ENCODE measurements around the gene IGFLR1. TPM values are rescaled to one million over a fixed set of nuclear protein-coding genes. Genes with fewer than 3 reads are reported as not detected.

Gene IGFLR1
- total RNA-seq, 1 donor, result 0.72 TPM

DNA sequence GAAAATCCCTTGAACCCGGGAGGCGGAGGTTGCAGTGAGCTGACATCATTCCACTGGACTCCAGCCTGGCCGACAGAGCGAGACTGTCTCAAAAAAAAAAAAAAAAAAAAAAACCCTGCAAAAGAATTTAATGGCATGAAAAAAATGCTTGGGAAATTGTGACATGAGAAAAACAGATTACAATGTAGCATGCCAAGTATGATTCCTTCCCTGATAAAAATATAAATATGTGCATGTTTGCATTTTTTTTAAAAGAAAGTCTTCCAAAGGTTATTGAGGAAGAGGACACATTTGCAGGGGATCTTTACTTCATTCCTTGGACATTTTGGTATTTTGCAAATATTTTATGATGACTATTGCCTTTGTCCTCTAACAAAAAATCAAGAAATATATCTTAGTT, 52.4 kb downstream of the IGFLR1 start:
- Histone ChIP-seq H3K4me1 (ENCODE audit: insufficient read depth, low read length) (no peaks in the 10 kb centered on the region), H3K4me3 (ENCODE audit: insufficient read depth, low read length) (no peak overlapping the region), H3K4me2 (ENCODE audit: insufficient read depth, low read length) (no peak overlapping the region), H4K20me1 (ENCODE audit: insufficient read depth, low read length) (no peaks in the 10 kb centered on the region), H3K36me3 (ENCODE audit: insufficient read depth, low read length) (no peaks in the 10 kb centered on the region), H3K9me3 (ENCODE audit: low read depth, low read length) (no peaks in the 10 kb centered on the region), H3K79me2 (ENCODE audit: insufficient read depth, low read length) (no peaks in the 10 kb centered on the region), H2AFZ (ENCODE audit: low read length) (no peak overlapping the region), H3K27ac (ENCODE audit: low read depth, low read length) (no peak overlapping the region), H3K27me3 (ENCODE audit: insufficient read depth, low read length) (no peaks in the 10 kb centered on the region)
- DNase-seq (ENCODE audit: insufficient read length, low spot score, missing footprints), result no peak
- TF ChIP-seq, protein P1, sequence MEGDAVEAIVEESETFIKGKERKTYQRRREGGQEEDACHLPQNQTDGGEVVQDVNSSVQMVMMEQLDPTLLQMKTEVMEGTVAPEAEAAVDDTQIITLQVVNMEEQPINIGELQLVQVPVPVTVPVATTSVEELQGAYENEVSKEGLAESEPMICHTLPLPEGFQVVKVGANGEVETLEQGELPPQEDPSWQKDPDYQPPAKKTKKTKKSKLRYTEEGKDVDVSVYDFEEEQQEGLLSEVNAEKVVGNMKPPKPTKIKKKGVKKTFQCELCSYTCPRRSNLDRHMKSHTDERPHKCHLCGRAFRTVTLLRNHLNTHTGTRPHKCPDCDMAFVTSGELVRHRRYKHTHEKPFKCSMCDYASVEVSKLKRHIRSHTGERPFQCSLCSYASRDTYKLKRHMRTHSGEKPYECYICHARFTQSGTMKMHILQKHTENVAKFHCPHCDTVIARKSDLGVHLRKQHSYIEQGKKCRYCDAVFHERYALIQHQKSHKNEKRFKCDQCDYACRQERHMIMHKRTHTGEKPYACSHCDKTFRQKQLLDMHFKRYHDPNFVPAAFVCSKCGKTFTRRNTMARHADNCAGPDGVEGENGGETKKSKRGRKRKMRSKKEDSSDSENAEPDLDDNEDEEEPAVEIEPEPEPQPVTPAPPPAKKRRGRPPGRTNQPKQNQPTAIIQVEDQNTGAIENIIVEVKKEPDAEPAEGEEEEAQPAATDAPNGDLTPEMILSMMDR (IDR thresholded peaks at IDR 0.05; ENCODE audit: extremely low read depth, low read depth, low read length), result no peak

Other genes starting within 250 kb of the IGFLR1 start
- gene DMKN, start 228.8 kb downstream of the IGFLR1 start, total RNA-seq, result 24.2 and 30.9 TPM in 2 replicates
- gene SBSN, start 214.1 kb downstream of the IGFLR1 start, total RNA-seq, result 4.7 and 12.1 TPM in 2 replicates
- gene GAPDHS, start 209.0 kb downstream of the IGFLR1 start, total RNA-seq, result not detected in 2 replicates
- gene TMEM147, start 196.8 kb downstream of the IGFLR1 start, total RNA-seq, result 93.1 and 98.8 TPM in 2 replicates
- gene ATP4A, start 178.8 kb downstream of the IGFLR1 start, total RNA-seq, result not detected in 2 replicates
- not detected in 2 replicates for gene PMIS2, start 156.3 kb downstream of the IGFLR1 start, total RNA-seq
- 3.2 and 4.7 TPM in 2 replicates for gene HAUS5, start 129.7 kb downstream of the IGFLR1 start, total RNA-seq
- 36.2 and 45.2 TPM in 2 replicates for gene RBM42, start 113.4 kb downstream of the IGFLR1 start, total RNA-seq
- 0.29 and 0.36 TPM in 2 replicates for gene ETV2, start 100.7 kb downstream of the IGFLR1 start, total RNA-seq
- gene COX6B1, start 94.1 kb downstream of the IGFLR1 start, total RNA-seq, result 123 and 185 TPM in 2 replicates
- gene UPK1A, start 75.9 kb downstream of the IGFLR1 start, total RNA-seq, result not detected in 2 replicates
- not detected in 2 replicates for gene ZBTB32, start 37.9 kb downstream of the IGFLR1 start, total RNA-seq
- 6.5 and 6.8 TPM in 2 replicates for gene KMT2B, start 24.4 kb downstream of the IGFLR1 start, total RNA-seq
- 5.8 and 8.8 TPM in 2 replicates for gene U2AF1L4, start 3.0 kb upstream of the IGFLR1 start, total RNA-seq
- 8.8 and 11.6 TPM in 2 replicates for gene PSENEN, start 3.2 kb upstream of the IGFLR1 start, total RNA-seq
- gene LIN37, start 6.1 kb upstream of the IGFLR1 start, total RNA-seq, result 9.0 and 13.6 TPM in 2 replicates
- 9.1 and 14.5 TPM in 2 replicates for gene HSPB6, start 14.6 kb upstream of the IGFLR1 start, total RNA-seq
- gene PROSER3, start 15.7 kb upstream of the IGFLR1 start, total RNA-seq, result 5.8 and 6.2 TPM in 2 replicates
- gene ARHGAP33, start 33.1 kb upstream of the IGFLR1 start, total RNA-seq, result 2.2 and 2.4 TPM in 2 replicates
- gene PRODH2, start 70.4 kb upstream of the IGFLR1 start, total RNA-seq, result not detected in 2 replicates
- gene NPHS1, start 110.1 kb upstream of the IGFLR1 start, total RNA-seq, result not detected in 2 replicates
- not detected in 2 replicates for gene KIRREL2, start 114.5 kb upstream of the IGFLR1 start, total RNA-seq
- gene APLP1, start 126.1 kb upstream of the IGFLR1 start, total RNA-seq, result 2.1 and 3.6 TPM in 2 replicates
- 4.4 and 5.8 TPM in 2 replicates for gene NFKBID, start 158.1 kb upstream of the IGFLR1 start, total RNA-seq
- 0.36 and 1.5 TPM in 2 replicates for gene HCST, start 160.1 kb upstream of the IGFLR1 start, total RNA-seq
- gene TYROBP, start 165.8 kb upstream of the IGFLR1 start, total RNA-seq, result 0.36 TPM in 1 of 2 replicates, not detected in the other
- gene LRFN3, start 193.9 kb upstream of the IGFLR1 start, total RNA-seq, result 4.4 and 6.9 TPM in 2 replicates